GM18502 (cell line): ENCODE data around the gene SMARCD3.

Experiments
- ATAC-seq: cut with Tn5 transposase; IDR thresholded peaks from one replicate; pipeline ENCODE4 v1.9.1; 2021; ENCODE audit warnings: mild to moderate bottlenecking; ENCODE audit not compliant: unreplicated experiment, poor library complexity

The SMARCD3 gene

GRCh38 chr7:151273651-151274390 is 25.3 kb upstream of the SMARCD3 start:
- no peak for ATAC-seq

DNA sequence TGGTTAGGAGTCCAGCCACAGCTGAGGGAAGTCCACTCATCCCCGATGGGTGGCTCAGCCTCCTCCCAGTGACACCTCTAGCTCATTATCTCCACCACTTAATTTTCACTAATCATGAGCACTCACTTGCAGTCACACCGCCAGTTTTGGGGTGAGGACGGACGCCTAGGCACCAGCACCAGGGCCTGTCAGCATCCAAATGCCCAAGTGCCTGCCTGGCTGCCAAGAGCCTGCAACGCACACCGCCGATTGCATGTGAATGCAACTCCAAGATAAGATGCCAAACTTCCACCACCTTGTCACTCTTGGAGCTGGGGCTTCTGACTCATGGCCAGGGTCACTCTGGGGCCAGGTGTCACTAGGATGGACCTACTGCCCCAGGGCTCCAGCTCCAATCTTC is 24.4 kb upstream of the SMARCD3 start:
- no peak for ATAC-seq

DNA sequence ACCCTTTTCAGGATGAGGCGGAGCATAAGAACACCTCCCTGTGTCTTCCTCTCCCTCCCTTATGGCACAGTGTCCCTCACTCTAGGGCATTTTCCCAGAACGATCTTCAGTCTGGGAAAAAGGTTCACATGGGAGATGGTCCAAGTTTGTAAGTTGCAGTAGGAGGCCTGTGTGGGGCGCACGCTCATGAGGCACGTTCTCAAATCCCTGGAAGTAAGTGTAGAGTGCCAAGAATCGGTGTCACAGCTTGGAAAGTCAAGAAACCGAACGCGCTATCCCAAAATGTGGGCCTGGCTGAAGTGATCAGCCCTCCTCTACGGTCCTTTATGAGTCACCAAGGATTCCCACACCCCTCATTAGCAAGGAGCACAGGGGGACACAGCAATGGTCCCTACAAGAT is 23.9 kb upstream of the SMARCD3 start:
- ATAC-seq: no peak

GRCh38 chr7:151271699-151272355 is 23.3 kb upstream of the SMARCD3 start:
- no peak for ATAC-seq

GRCh38 chr7:151269511-151269910 is 21.0 kb upstream of the SMARCD3 start:
- ATAC-seq: no peak

DNA sequence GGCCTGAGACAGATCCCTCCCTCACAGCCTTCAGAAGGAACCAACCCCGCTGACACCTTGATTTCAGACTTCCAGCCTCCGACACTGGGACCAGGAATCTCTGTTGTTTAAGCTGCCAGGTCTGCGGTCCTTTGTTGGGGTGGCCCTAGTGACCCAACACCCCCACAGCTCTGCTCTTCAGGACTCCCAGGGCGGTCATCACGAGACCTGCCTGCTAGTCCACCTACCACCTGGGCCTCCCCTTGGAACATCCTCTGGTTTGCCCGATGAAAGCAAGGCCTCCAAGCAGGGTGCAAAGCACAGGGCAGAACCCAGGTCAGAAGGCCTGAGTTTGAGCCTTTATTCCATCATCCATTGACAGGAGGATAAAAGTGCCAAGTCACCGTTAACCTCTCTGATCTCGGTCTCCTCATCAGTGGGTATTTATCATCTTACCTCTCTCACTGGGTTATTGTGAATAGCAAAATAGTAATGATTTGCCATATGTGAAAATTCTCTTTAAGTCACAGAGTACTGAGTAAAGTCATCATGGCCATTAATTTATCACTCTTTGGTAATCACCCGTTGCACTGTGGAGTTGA is 16.9 kb upstream of the SMARCD3 start:
- ATAC-seq: no peak

- no peak for ATAC-seq
Observed at GRCh38 chr7:151264615-151265014, 16.1 kb upstream of the SMARCD3 start.

DNA sequence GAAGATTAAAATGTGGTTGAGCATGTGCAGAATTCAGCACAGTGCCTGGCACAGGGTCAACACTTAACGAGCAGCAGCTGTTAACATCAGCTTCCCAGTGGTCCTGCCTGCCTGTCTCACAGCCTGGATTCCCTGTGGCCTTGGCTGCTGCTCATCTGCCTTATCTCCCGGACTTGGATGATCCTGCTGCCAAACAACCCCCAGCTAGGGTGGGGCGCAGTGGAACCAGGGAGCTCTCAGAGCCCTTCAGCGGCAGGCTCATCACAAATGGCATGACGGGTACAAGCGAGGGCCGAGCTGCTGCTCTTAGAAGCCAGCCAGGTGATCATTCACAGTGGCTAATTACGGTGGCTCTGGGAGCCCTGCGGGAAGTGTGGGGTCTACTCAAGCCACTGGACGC is 13.0 kb upstream of the SMARCD3 start:
- ATAC-seq: no peak

- ATAC-seq: no peak
Observed at GRCh38 chr7:151260883-151261282, 12.4 kb upstream of the SMARCD3 start.

GRCh38 chr7:151260471-151260870 is 12.0 kb upstream of the SMARCD3 start:
- ATAC-seq: no peak

DNA sequence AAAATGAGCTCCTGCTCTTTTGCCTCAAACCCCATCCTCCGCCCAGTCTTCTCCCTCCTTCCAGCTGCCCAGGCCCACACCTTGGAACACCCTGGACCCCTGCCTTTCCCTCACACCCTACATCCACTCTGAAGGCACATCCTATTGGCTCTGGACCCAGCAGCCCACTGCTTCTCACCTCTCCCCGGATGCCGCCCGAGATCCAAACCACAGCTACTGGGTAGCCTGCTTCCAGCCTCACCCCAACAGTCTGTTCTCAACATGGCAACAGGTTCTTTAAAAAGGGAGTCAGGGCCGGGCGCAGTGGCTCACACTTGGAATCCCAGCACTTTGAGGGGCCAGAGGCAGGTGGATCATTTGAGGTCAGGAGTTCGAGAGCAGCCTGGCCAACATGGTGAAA is 9.5 kb upstream of the SMARCD3 start:
- no peak for ATAC-seq

- no peak for ATAC-seq
Observed at GRCh38 chr7:151256410-151257045, 8.0 kb upstream of the SMARCD3 start.

DNA sequence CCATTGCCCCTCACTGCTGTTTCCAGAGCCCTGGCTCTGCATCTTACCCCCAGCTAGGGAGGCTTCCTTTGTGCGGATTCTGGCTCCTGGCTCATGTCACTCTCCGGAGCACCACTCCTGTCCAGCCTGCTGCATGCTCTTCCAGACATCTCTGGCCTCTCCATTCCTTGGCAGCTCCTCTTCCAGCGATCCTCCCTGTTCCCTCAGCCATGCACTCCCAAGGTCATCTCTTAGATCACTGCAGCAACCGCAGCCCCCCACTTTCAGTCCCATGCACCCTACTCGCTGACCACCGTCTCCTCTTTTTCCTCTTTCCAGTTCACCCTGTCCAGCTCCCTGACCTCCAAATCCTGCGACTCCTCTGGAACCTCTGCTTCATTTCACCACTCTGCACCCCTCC is 6.9 kb upstream of the SMARCD3 start:
- ATAC-seq: no peak

GRCh38 chr7:151254851-151255250 is 6.4 kb upstream of the SMARCD3 start:
- no peak for ATAC-seq

GRCh38 chr7:151254316-151254715 is 5.8 kb upstream of the SMARCD3 start:
- ATAC-seq: no peak

GRCh38 chr7:151252961-151253711 is 4.6 kb upstream of the SMARCD3 start:
- ATAC-seq: no peak

GRCh38 chr7:151252561-151252835 is 4.0 kb upstream of the SMARCD3 start:
- no peak for ATAC-seq

DNA sequence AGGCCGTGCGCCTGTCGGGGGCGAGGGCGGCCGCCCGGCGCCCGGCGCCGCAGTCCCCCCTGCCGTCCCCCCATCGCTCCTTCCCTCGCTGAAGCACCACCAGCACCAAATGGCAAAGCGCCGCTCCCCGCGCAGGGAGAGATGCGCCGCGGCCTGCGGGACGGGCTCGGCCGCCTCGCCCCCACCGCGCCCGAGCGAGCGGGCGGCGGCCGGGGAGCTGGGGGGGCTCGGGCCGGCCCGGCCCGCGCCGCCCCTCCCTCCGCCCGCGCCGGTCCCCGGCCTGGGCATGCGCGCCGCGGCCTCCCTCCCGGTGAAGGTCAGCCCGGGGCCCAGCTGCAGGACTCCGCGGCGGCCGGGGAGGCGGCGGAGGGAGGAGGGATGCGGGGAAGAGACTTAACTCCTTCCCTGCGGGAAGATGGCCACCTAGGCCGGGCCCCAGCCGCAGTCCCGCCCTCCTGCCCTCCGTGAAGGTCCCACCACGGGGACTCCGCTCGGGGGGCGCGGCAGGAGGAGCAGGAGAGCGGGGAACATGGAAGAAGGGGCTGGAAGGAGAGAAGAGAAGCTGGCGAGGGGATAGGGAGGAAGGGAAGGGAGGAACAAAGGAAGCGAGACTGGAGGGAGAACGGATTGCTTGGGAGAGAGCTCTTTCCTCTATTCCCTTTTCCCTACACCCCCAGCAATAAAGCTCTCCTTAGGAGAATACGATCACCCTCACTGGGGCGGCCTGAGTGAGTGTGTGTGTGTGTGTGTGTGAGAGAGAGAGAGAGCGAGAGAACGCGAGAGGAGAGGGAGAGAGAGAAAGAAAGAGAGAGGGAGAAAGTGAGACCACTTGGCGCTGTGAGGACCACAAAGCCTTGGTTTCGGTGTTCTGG is 3.4 kb upstream of the SMARCD3 start:
- no peak for ATAC-seq

DNA sequence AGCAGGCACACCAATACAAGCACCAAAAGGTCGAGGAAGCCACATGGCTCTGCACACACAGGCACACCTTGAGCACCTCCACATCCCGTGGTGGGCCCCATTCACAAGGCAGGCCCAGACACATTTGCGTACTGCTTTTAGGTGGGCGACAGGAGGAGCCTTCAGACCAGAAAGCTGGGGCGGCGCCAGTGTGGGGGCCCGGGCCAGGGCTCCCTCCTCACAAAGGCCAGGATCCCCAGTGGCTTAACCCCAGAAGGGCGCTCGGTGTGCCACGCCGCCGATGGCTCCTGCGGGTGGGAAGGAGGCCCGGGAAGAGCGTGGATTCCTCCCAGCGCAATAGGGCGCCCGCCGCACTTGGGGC is 2.8 kb upstream of the SMARCD3 start:
- ATAC-seq: no peak
